ENCODE data around the gene AGPAT2. TPM values are rescaled to one million over a fixed set of nuclear protein-coding genes. Genes with fewer than 3 reads are reported as not detected.

Gene AGPAT2
- total RNA-seq, 1 experiment from 2014 or later = 40.2 TPM

DNA sequence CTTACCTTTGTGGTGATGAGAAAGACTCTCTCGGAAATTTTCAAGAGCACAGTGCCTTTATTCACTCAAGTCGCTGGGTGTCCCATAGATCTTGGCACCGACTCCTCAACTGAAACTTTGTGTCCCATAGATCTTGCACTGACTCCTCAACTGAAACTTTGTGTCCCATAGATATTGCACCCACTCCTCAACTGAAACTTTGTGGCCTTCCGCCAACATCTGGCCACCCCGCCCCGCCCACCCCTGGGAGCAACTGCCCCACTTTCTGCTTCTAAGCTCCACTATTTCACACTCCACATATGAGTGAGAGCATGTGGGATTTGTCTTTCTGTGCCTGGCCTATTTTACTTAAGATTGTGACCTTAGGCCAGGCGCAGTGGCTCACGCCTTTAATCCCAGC lies 37.2 kb downstream of the AGPAT2 start:
- Mint-ChIP-seq H3K4me3 (no peak overlapping the region), H3K27ac (no peak overlapping the region), H3K4me1 (no peaks in the 10 kb centered on the region), H3K9me3 (no peaks in the 10 kb centered on the region), H3K27me3 (ENCODE audit: low read depth) (no peaks in the 10 kb centered on the region), H3K36me3 (no peaks in the 10 kb centered on the region)
- ChIA-PET CTCF (interaction anchor here (0.9 kb wide), 1 partner anchor 161 kb away, joined by 4 read pairs; no protein-coding TSS in a partner anchor), POLR2A (no interaction called here)
- ATAC-seq (no peak), DNase-seq (ENCODE audit: low spot score) (no peak)
- TF ChIP-seq, protein P1, sequence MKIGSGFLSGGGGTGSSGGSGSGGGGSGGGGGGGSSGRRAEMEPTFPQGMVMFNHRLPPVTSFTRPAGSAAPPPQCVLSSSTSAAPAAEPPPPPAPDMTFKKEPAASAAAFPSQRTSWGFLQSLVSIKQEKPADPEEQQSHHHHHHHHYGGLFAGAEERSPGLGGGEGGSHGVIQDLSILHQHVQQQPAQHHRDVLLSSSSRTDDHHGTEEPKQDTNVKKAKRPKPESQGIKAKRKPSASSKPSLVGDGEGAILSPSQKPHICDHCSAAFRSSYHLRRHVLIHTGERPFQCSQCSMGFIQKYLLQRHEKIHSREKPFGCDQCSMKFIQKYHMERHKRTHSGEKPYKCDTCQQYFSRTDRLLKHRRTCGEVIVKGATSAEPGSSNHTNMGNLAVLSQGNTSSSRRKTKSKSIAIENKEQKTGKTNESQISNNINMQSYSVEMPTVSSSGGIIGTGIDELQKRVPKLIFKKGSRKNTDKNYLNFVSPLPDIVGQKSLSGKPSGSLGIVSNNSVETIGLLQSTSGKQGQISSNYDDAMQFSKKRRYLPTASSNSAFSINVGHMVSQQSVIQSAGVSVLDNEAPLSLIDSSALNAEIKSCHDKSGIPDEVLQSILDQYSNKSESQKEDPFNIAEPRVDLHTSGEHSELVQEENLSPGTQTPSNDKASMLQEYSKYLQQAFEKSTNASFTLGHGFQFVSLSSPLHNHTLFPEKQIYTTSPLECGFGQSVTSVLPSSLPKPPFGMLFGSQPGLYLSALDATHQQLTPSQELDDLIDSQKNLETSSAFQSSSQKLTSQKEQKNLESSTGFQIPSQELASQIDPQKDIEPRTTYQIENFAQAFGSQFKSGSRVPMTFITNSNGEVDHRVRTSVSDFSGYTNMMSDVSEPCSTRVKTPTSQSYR (CRISPR knock-in tag; IDR thresholded peaks at IDR 0.05) = no peak
- TF ChIP-seq, protein P2, sequence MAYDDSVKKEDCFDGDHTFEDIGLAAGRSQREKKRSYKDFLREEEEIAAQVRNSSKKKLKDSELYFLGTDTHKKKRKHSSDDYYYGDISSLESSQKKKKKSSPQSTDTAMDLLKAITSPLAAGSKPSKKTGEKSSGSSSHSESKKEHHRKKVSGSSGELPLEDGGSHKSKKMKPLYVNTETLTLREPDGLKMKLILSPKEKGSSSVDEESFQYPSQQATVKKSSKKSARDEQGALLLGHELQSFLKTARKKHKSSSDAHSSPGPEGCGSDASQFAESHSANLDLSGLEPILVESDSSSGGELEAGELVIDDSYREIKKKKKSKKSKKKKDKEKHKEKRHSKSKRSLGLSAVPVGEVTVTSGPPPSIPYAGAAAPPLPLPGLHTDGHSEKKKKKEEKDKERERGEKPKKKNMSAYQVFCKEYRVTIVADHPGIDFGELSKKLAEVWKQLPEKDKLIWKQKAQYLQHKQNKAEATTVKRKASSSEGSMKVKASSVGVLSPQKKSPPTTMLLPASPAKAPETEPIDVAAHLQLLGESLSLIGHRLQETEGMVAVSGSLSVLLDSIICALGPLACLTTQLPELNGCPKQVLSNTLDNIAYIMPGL (CRISPR knock-in tag; IDR thresholded peaks at IDR 0.05) = no peak
- no peak for TF ChIP-seq ZNF121 (CRISPR knock-in tag; IDR thresholded peaks at IDR 0.05)
- TF ChIP-seq, protein P3, sequence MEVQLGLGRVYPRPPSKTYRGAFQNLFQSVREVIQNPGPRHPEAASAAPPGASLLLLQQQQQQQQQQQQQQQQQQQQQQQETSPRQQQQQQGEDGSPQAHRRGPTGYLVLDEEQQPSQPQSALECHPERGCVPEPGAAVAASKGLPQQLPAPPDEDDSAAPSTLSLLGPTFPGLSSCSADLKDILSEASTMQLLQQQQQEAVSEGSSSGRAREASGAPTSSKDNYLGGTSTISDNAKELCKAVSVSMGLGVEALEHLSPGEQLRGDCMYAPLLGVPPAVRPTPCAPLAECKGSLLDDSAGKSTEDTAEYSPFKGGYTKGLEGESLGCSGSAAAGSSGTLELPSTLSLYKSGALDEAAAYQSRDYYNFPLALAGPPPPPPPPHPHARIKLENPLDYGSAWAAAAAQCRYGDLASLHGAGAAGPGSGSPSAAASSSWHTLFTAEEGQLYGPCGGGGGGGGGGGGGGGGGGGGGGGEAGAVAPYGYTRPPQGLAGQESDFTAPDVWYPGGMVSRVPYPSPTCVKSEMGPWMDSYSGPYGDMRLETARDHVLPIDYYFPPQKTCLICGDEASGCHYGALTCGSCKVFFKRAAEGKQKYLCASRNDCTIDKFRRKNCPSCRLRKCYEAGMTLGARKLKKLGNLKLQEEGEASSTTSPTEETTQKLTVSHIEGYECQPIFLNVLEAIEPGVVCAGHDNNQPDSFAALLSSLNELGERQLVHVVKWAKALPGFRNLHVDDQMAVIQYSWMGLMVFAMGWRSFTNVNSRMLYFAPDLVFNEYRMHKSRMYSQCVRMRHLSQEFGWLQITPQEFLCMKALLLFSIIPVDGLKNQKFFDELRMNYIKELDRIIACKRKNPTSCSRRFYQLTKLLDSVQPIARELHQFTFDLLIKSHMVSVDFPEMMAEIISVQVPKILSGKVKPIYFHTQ (CRISPR knock-in tag; IDR thresholded peaks at IDR 0.05) = no peak

DNA sequence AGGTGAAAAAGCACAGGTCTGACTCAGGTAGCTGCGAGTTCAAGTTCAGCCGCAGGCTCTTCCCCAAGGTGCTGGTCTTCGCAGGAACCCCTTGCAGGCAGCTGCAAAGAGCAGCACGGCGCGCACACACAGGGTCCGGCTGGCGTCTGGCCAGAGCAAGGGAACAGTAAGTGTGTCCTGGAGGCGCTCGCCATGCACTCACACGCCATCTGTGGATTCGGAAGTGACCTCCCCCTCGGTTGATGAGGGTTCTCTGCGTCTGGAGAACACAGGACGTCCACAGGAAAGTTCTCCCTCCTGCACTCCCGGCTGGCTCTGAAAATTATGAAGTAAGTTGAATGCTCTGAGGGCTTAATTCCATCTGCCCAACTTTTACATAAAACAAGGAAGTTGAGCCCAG lies 38.5 kb downstream of the AGPAT2 start:
- Mint-ChIP-seq H3K4me1 (no peaks in the 10 kb centered on the region), H3K27ac (no peak overlapping the region), H3K36me3 (no peaks in the 10 kb centered on the region), H3K4me3 (no peak overlapping the region), H3K9me3 (no peaks in the 10 kb centered on the region), H3K27me3 (ENCODE audit: low read depth) (0 out of 2 replicates have a peak, but pooled peaks cover 3% of the 10 kb centered on the region)
- POLR2A ChIA-PET = no interaction called here
- ATAC-seq = no peak
- DNase-seq (ENCODE audit: low spot score) = no peak
- CTCF ChIA-PET = no interaction called here
- TF ChIP-seq ELF4 (CRISPR knock-in tag; IDR thresholded peaks at IDR 0.05; ENCODE audit: low read depth) = no peak
- TF ChIP-seq, protein P4, sequence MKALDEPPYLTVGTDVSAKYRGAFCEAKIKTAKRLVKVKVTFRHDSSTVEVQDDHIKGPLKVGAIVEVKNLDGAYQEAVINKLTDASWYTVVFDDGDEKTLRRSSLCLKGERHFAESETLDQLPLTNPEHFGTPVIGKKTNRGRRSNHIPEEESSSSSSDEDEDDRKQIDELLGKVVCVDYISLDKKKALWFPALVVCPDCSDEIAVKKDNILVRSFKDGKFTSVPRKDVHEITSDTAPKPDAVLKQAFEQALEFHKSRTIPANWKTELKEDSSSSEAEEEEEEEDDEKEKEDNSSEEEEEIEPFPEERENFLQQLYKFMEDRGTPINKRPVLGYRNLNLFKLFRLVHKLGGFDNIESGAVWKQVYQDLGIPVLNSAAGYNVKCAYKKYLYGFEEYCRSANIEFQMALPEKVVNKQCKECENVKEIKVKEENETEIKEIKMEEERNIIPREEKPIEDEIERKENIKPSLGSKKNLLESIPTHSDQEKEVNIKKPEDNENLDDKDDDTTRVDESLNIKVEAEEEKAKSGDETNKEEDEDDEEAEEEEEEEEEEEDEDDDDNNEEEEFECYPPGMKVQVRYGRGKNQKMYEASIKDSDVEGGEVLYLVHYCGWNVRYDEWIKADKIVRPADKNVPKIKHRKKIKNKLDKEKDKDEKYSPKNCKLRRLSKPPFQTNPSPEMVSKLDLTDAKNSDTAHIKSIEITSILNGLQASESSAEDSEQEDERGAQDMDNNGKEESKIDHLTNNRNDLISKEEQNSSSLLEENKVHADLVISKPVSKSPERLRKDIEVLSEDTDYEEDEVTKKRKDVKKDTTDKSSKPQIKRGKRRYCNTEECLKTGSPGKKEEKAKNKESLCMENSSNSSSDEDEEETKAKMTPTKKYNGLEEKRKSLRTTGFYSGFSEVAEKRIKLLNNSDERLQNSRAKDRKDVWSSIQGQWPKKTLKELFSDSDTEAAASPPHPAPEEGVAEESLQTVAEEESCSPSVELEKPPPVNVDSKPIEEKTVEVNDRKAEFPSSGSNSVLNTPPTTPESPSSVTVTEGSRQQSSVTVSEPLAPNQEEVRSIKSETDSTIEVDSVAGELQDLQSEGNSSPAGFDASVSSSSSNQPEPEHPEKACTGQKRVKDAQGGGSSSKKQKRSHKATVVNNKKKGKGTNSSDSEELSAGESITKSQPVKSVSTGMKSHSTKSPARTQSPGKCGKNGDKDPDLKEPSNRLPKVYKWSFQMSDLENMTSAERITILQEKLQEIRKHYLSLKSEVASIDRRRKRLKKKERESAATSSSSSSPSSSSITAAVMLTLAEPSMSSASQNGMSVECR (CRISPR knock-in tag; IDR thresholded peaks at IDR 0.05; ENCODE audit: borderline replicate concordance) = no peak
- TF ChIP-seq ZNF317 (CRISPR knock-in tag; IDR thresholded peaks at IDR 0.05; ENCODE audit: borderline replicate concordance, low read depth) = no peak
- TF ChIP-seq ZNF121 (CRISPR knock-in tag; IDR thresholded peaks at IDR 0.05) = no peak
- TF ChIP-seq, protein P5, sequence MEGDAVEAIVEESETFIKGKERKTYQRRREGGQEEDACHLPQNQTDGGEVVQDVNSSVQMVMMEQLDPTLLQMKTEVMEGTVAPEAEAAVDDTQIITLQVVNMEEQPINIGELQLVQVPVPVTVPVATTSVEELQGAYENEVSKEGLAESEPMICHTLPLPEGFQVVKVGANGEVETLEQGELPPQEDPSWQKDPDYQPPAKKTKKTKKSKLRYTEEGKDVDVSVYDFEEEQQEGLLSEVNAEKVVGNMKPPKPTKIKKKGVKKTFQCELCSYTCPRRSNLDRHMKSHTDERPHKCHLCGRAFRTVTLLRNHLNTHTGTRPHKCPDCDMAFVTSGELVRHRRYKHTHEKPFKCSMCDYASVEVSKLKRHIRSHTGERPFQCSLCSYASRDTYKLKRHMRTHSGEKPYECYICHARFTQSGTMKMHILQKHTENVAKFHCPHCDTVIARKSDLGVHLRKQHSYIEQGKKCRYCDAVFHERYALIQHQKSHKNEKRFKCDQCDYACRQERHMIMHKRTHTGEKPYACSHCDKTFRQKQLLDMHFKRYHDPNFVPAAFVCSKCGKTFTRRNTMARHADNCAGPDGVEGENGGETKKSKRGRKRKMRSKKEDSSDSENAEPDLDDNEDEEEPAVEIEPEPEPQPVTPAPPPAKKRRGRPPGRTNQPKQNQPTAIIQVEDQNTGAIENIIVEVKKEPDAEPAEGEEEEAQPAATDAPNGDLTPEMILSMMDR (IDR thresholded peaks at IDR 0.05) = no peak
- TF ChIP-seq, protein P6, sequence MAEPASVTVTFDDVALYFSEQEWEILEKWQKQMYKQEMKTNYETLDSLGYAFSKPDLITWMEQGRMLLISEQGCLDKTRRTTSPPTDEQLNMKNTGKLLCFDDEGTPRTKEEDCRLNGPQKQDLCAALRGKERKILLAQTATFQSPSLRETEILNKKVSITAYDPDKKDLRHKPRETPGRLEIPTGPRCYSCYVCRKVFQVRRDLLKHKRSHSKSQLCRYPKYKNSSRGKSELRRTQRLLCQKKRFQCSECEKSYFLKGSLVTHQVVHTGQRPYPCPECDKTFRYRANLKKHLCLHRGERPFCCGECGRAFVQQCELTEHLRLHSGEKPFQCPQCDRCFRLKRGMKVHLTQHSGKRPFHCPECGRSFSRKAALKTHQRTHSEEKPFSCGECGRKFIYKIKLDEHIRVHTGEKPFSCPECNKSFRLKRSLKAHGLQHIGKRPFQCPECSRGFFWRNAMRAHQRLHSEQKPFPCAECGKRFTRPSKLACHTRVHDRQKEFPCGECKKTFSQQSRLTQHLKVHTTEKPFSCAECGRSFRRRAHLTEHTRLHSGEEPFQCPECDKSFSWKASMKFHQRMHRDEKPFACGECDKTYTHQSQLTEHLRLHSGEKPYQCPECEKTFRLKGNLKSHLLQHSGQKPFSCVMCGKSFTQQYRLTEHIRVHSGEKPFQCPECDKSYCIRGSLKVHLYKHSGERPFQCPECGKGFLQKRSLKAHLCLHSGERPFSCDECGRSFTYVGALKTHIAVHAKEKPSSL (CRISPR knock-in tag; conservative IDR thresholded peaks at IDR 0.05) = no peak
- TF ChIP-seq, protein P7, sequence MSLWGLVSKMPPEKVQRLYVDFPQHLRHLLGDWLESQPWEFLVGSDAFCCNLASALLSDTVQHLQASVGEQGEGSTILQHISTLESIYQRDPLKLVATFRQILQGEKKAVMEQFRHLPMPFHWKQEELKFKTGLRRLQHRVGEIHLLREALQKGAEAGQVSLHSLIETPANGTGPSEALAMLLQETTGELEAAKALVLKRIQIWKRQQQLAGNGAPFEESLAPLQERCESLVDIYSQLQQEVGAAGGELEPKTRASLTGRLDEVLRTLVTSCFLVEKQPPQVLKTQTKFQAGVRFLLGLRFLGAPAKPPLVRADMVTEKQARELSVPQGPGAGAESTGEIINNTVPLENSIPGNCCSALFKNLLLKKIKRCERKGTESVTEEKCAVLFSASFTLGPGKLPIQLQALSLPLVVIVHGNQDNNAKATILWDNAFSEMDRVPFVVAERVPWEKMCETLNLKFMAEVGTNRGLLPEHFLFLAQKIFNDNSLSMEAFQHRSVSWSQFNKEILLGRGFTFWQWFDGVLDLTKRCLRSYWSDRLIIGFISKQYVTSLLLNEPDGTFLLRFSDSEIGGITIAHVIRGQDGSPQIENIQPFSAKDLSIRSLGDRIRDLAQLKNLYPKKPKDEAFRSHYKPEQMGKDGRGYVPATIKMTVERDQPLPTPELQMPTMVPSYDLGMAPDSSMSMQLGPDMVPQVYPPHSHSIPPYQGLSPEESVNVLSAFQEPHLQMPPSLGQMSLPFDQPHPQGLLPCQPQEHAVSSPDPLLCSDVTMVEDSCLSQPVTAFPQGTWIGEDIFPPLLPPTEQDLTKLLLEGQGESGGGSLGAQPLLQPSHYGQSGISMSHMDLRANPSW (CRISPR knock-in tag; conservative IDR thresholded peaks at IDR 0.05; ENCODE audit: low read depth) = no peak
- TF ChIP-seq TEAD1 (CRISPR knock-in tag; IDR thresholded peaks at IDR 0.05) = no peak
- TF ChIP-seq, protein P8, sequence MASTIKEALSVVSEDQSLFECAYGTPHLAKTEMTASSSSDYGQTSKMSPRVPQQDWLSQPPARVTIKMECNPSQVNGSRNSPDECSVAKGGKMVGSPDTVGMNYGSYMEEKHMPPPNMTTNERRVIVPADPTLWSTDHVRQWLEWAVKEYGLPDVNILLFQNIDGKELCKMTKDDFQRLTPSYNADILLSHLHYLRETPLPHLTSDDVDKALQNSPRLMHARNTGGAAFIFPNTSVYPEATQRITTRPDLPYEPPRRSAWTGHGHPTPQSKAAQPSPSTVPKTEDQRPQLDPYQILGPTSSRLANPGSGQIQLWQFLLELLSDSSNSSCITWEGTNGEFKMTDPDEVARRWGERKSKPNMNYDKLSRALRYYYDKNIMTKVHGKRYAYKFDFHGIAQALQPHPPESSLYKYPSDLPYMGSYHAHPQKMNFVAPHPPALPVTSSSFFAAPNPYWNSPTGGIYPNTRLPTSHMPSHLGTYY (CRISPR knock-in tag; IDR thresholded peaks at IDR 0.05) = no peak
- no peak for TF ChIP-seq RORB (CRISPR knock-in tag; IDR thresholded peaks at IDR 0.05)

Data from WTC11 (cell line).